ENCODE data around the gene HES5.
"Not testable (repeated sequence)": the region's sequence is repeated elsewhere in the genome, so short reads cannot be mapped to it uniquely, and the experiment has no call there.

HES5 gene

GRCh38 chr1:2561446-2561845, 31.4 kb upstream of the HES5 start:
- DNase-seq (ENCODE audit: insufficient read length, low spot score) (no peak), FAIRE-seq (no peak)

GRCh38 chr1:2560299-2561073, 30.4 kb upstream of the HES5 start:
- no peak for DNase-seq (ENCODE audit: insufficient read length, low spot score)
- FAIRE-seq, result no peak

- DNase-seq (ENCODE audit: insufficient read length, low spot score) (no peak), FAIRE-seq (no peak)
These were observed 29.6 kb upstream of the HES5 start for GRCh38 chr1:2559509-2560298.

- no peak for DNase-seq (ENCODE audit: insufficient read length, low spot score)
- FAIRE-seq, result no peak
These were observed 28.8 kb upstream of the HES5 start for GRCh38 chr1:2558861-2559260.

GRCh38 chr1:2558420-2558819, 28.4 kb upstream of the HES5 start:
- no peak for DNase-seq (ENCODE audit: insufficient read length, low spot score)
- no peak for FAIRE-seq

GRCh38 chr1:2557482-2558400, 27.7 kb upstream of the HES5 start:
- FAIRE-seq (no peak), DNase-seq (ENCODE audit: insufficient read length, low spot score) (no peak)

GRCh38 chr1:2556678-2557481, 26.8 kb upstream of the HES5 start:
- FAIRE-seq, result peak; percentile 70

GRCh38 chr1:2556277-2556677, 26.2 kb upstream of the HES5 start, which contains the start of gene TNFRSF14:
TNFRSF14 (plus strand) TSS chr1:2556371; CDS start chr1:2556665, 294 bp downstream.
- no peak for FAIRE-seq
- DNase-seq (ENCODE audit: insufficient read length, low spot score), result peak; percentile 96

More at GRCh38 chr1:2556678-2557481, 26.8 kb upstream of the HES5 start:
- DNase-seq (ENCODE audit: insufficient read length, low spot score), result peak; percentile 87

- FAIRE-seq (peak; percentile 94), DNase-seq (ENCODE audit: insufficient read length, low spot score) (peak; percentile 68)
These were observed 25.7 kb upstream of the HES5 start for GRCh38 chr1:2555634-2556276.

- no peak for DNase-seq (ENCODE audit: insufficient read length, low spot score)
- FAIRE-seq, result no peak
These were observed 24.7 kb upstream of the HES5 start for GRCh38 chr1:2554621-2555387.

- FAIRE-seq, result no peak
- DNase-seq (ENCODE audit: insufficient read length, low spot score), result no peak
These were observed 24.0 kb upstream of the HES5 start for GRCh38 chr1:2553871-2554620.

GRCh38 chr1:2553076-2553475, 23.0 kb upstream of the HES5 start:
- FAIRE-seq, result peak; percentile 23
- DNase-seq (ENCODE audit: insufficient read length, low spot score), result not testable (repeated sequence)

GRCh38 chr1:2552189-2552588, 22.1 kb upstream of the HES5 start:
- FAIRE-seq, result no peak
- DNase-seq (ENCODE audit: insufficient read length, low spot score), result no peak

- not testable (repeated sequence) for FAIRE-seq; DNase-seq (ENCODE audit: insufficient read length, low spot score)
These were observed 21.5 kb upstream of the HES5 start for GRCh38 chr1:2551544-2551943.

- DNase-seq (ENCODE audit: insufficient read length, low spot score), result not testable (repeated sequence)
- peak; percentile 100 for FAIRE-seq
These were observed 20.3 kb upstream of the HES5 start for GRCh38 chr1:2550309-2550861.

- not testable (repeated sequence) for DNase-seq (ENCODE audit: insufficient read length, low spot score); FAIRE-seq
These were observed 19.4 kb upstream of the HES5 start for GRCh38 chr1:2549367-2550029.

GRCh38 chr1:2548068-2548589, 18.1 kb upstream of the HES5 start:
- DNase-seq (ENCODE audit: insufficient read length, low spot score) (no peak), FAIRE-seq (peak; percentile 80)
